ENCODE data around the gene ZNF516. TPM values are rescaled to one million over a fixed set of nuclear protein-coding genes. Genes with fewer than 3 reads are reported as not detected.
A peak's percentile ranks its signal among the peaks of the same experiment; 100 is the strongest.

ZNF516 gene
- total RNA-seq, 1 donor from 2014 or later = 26.1 TPM

DNA sequence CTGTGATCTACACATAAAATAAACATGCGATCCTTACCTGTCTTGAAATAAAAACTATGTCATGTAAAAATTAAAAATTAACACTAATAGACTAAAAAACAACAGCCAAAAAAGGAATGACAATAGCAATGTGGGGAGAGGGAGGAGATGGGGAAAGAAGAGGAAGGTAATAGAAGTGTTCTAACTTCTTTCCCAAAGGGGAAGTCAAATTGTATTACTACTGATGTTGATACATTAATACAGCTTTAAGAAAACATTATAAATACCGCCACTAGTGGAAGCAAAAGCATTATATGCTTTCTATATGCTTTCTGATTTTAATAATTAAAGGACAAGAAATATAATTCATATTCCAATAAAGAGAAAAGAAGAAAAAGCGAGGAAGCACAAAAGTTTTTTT is 22.2 kb downstream of the ZNF516 start:
- Mint-ChIP-seq H3K9me3 (ENCODE audit: low read depth) (no peaks in the 10 kb centered on the region), H3K36me3 (ENCODE audit: low read depth) (no peaks in the 10 kb centered on the region), H3K4me1 (ENCODE audit: low read depth) (peaks cover 37% of the 10 kb centered on the region), H3K27me3 (ENCODE audit: low read depth) (no peaks in the 10 kb centered on the region), H3K4me3 (ENCODE audit: unreplicated experiment) (no peak overlapping the region), H3K27ac (ENCODE audit: unreplicated experiment) (no peak overlapping the region)
- no peak for DNase-seq (ENCODE audit: low spot score)
- TF ChIP-seq, protein P1, sequence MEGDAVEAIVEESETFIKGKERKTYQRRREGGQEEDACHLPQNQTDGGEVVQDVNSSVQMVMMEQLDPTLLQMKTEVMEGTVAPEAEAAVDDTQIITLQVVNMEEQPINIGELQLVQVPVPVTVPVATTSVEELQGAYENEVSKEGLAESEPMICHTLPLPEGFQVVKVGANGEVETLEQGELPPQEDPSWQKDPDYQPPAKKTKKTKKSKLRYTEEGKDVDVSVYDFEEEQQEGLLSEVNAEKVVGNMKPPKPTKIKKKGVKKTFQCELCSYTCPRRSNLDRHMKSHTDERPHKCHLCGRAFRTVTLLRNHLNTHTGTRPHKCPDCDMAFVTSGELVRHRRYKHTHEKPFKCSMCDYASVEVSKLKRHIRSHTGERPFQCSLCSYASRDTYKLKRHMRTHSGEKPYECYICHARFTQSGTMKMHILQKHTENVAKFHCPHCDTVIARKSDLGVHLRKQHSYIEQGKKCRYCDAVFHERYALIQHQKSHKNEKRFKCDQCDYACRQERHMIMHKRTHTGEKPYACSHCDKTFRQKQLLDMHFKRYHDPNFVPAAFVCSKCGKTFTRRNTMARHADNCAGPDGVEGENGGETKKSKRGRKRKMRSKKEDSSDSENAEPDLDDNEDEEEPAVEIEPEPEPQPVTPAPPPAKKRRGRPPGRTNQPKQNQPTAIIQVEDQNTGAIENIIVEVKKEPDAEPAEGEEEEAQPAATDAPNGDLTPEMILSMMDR (IDR thresholded peaks at IDR 0.05) = no peak

DNA sequence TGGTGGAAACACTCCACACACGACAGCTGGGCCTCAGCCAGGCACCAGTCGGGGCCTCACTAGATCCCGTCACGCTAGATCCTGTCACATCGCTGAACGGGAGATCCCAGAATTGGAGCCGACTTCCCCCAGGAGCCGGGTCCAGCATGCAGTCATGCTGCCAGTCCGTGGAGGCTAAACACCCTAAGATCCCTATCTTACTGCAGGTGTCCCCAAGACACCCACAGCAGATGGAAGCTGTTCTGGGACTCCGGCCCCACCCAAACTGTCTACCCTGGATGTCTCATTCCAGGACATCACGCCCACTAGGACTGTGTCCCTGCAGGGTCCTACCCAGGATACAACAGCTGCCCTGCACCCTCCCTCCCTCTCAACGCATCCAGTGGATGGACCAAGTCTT is 23.4 kb downstream of the ZNF516 start:
- Mint-ChIP-seq H3K27ac (ENCODE audit: unreplicated experiment) (no peak overlapping the region), H3K27me3 (ENCODE audit: low read depth) (no peaks in the 10 kb centered on the region), H3K4me3 (ENCODE audit: unreplicated experiment) (no peak overlapping the region), H3K9me3 (ENCODE audit: low read depth) (no peaks in the 10 kb centered on the region), H3K36me3 (ENCODE audit: low read depth) (no peaks in the 10 kb centered on the region), H3K4me1 (ENCODE audit: low read depth) (peaks cover 27% of the 10 kb centered on the region)
- no peak for DNase-seq (ENCODE audit: low spot score)
- TF ChIP-seq, protein P1 (IDR thresholded peaks at IDR 0.05) = no peak

DNA sequence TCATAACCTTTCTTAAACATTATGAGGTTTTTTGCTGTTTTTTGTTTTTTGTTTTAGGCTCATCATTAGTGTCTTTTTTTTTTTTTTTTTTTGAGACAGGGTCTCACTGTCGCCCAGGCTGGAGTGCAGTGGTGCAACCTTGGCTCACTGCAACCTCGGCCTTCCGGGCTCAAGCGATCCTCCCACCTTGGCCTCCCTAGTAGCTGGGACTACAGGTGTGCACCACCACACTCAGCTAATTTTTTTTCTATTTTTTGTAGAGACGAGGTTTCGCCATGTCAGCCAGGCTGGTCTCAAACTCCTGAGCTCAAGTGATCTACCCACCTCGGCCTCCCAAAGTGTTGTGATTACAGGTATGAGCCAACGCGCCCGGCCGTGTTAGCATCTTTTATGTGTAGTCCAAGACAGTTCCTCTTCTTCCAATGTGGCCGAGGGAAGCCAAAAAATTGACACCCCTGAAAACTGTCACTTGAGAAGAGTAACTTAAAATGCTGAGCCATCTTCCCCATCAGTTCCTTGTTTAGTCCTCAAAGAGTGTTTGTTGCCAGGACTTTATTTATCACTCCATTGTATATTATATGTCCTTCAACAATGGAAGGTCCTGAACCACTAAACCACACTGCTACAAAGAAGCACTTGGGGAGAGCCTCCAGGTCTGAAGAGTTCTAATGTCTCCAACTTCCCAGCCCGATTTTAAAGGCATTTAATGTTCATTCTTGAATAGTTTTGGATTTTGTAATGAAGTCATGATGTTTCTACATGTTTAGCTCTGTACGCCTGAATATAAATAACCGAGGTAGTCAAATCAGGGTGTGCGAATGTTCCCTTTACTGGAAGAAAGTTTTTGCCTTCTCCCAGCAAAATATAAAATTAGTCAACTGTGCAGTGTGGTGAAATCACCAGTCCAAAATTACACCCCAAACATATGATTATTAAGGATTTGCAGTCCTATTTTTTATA is 26.4 kb downstream of the ZNF516 start:
- no peaks in the 10 kb centered on the region for H3K9me3 Mint-ChIP-seq (ENCODE audit: low read depth)
- no peaks in the 10 kb centered on the region for H3K27me3 Mint-ChIP-seq (ENCODE audit: low read depth)
- TF ChIP-seq, protein P1 (IDR thresholded peaks at IDR 0.05) = no peak
- H3K4me1 Mint-ChIP-seq (ENCODE audit: low read depth) = peaks cover 12% of the 10 kb centered on the region
- no peak overlapping the region for H3K4me3 Mint-ChIP-seq (ENCODE audit: unreplicated experiment)
- no peaks in the 10 kb centered on the region for H3K36me3 Mint-ChIP-seq (ENCODE audit: low read depth)
- H3K27ac Mint-ChIP-seq (ENCODE audit: unreplicated experiment) = no peak overlapping the region
- no peak for DNase-seq (ENCODE audit: low spot score)

DNA sequence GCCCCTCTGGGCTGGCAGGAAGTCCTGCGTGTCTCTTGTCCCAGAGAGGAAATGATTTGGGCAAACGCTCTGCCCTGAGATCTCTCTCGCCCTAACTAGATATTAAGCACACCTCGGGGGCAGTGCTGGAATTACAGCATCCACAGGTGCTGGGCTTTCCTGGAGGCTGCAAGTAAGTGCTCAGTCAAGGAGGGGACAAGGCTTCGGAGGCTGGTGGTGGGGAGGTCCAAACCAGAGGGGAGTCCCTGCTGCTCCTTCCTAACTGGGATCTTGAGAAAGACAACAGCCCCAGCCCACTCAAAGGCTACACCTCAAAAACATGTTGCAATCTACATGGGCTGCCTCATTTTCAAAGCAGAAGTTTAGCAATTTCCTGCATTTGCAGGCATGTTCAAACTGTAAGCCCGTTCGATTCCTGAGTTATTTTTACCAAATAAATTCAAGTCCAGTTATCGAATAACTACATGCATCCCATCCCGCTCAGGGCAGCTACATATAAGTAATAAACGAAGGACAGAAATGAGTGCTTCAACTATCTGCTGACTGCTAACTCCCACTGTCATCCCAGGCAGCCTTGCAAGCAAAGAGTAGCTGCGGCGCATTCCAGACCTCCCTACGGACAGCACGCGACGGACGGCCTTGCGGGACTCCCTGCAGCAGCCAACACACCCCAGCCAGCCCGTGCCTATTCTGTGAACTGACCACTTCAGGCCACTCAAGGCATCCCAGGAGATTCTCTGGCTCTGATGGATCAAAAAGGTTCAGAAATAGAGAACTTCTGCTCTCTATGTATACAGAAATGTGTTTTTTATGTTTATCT is 27.5 kb downstream of the ZNF516 start:
- Mint-ChIP-seq H3K4me3 (ENCODE audit: unreplicated experiment) (peak overlapping the region; percentile 28), H3K4me1 (ENCODE audit: low read depth) (peaks cover 10% of the 10 kb centered on the region), H3K36me3 (ENCODE audit: low read depth) (no peaks in the 10 kb centered on the region), H3K9me3 (ENCODE audit: low read depth) (no peaks in the 10 kb centered on the region), H3K27me3 (ENCODE audit: low read depth) (no peaks in the 10 kb centered on the region), H3K27ac (ENCODE audit: unreplicated experiment) (no peak overlapping the region)
- no peak for DNase-seq (ENCODE audit: low spot score)
- TF ChIP-seq, protein P1 (IDR thresholded peaks at IDR 0.05) = no peak

DNA sequence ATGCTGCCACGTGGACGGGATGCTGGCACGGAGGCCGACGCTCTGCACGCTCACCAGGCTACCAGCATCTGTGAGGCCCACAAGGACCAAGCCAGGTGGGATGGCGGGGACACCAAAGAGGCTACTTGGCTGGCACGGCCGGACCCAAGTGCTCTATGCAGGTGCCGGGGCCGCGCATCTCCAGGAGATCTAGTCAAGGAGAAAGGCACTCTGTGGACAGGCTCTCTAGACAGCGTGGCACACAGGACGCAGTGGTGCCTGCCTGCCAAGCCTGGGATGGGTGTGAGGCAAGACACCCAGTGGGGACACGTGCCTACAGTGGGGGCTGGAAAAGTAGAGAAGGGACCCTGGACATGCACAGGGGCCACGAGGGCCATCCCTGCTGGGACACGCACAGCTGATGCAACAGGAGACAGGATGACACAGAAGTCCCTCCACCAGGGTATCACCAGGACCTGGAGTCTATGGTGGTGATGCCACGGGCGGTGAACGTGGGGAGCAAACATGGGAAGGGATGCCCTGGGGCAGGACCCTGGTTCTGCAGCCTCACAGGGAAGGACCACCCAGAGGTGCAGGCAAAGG is 28.5 kb downstream of the ZNF516 start:
- Mint-ChIP-seq H3K4me1 (ENCODE audit: low read depth) (peaks cover 13% of the 10 kb centered on the region), H3K9me3 (ENCODE audit: low read depth) (no peaks in the 10 kb centered on the region), H3K36me3 (ENCODE audit: low read depth) (no peaks in the 10 kb centered on the region), H3K27ac (ENCODE audit: unreplicated experiment) (no peak overlapping the region), H3K27me3 (ENCODE audit: low read depth) (no peaks in the 10 kb centered on the region), H3K4me3 (ENCODE audit: unreplicated experiment) (no peak overlapping the region)
- TF ChIP-seq, protein P1 (IDR thresholded peaks at IDR 0.05) = no peak
- no peak for DNase-seq (ENCODE audit: low spot score)

Data from chondrocyte (in vitro differentiated cells).